MM.1S (cell line): Measurements from ENCODE around the gene SIRPG.

Experiments used
- DNase-seq: peaks from one replicate; pipeline ENCODE4 v3.0.0-alpha.2; 2015
- H2AFZ ChIP-seq: fragments of 300-600 bp; sonication (generic); 2 replicates; pipeline ENCODE4 v1.6.0; 2016; ENCODE audit warnings: antibody characterized with exemption, low read length
- H3F3A ChIP-seq: fragments of 300-600 bp; sonication (generic); 2 replicates; pipeline ENCODE4 v1.6.1; 2016; ENCODE audit warnings: mild to moderate bottlenecking, antibody characterized with exemption, low read length, moderate library complexity, mixed read lengths; ENCODE audit not compliant: insufficient read depth
- H3K27ac ChIP-seq: fragments of 300-600 bp; sonication (generic); 2 replicates; pipeline ENCODE4 v1.5.1; 2016; ENCODE audit warnings: mild to moderate bottlenecking, low read length
- H3K27me3 ChIP-seq: fragments of 300-600 bp; sonication (generic); replicated peaks from 2 replicates; pipeline ENCODE4 v1.6.0; 2016; ENCODE audit warnings: low read length; ENCODE audit not compliant: insufficient read depth
- H3K36me3 ChIP-seq: fragments of 300-600 bp; sonication (generic); replicated peaks from 2 replicates; pipeline ENCODE4 v1.6.1; 2016; ENCODE audit warnings: mild to moderate bottlenecking, low read length, mixed read lengths; ENCODE audit not compliant: insufficient read depth
- H3K4me1 ChIP-seq: fragments of 300-600 bp; sonication (generic); 2 replicates; pipeline ENCODE4 v1.6.1; 2016; ENCODE audit warnings: low read length, mixed read lengths
- H3K4me2 ChIP-seq: fragments of 300-600 bp; sonication (generic); 2 replicates; pipeline ENCODE4 v1.6.0; 2016; ENCODE audit warnings: low read depth, low read length
- H3K4me3 ChIP-seq: fragments of 300-600 bp; sonication (generic); 2 replicates; pipeline ENCODE4 v1.5.1; 2016; ENCODE audit warnings: low read length, mixed read lengths
- H3K79me2 ChIP-seq: fragments of 300-600 bp; sonication (generic); 2 replicates; pipeline ENCODE4 v1.6.1; 2016; ENCODE audit warnings: mixed run types, low read length, mixed read lengths
- H3K9ac ChIP-seq: fragments of 300-600 bp; sonication (generic); 2 replicates; pipeline ENCODE4 v1.6.1; 2016; ENCODE audit warnings: low read length, mixed read lengths
- H3K9me2 ChIP-seq: fragments of 300-600 bp; sonication (generic); replicated peaks from 2 replicates; pipeline ENCODE4 v1.6.1; 2016; ENCODE audit warnings: mild to moderate bottlenecking, low read length, mixed read lengths; ENCODE audit not compliant: insufficient read depth
- H3K9me3 ChIP-seq: fragments of 300-600 bp; sonication (generic); replicated peaks from 2 replicates; pipeline ENCODE4 v1.6.1; 2016; ENCODE audit warnings: mild to moderate bottlenecking, low read length, mixed read lengths; ENCODE audit not compliant: insufficient read depth
- H4K20me1 ChIP-seq: fragments of 300-600 bp; sonication (generic); 2 replicates; pipeline ENCODE4 v1.6.1; 2016; ENCODE audit warnings: mild to moderate bottlenecking, low read length, moderate library complexity, mixed read lengths; ENCODE audit not compliant: insufficient read depth
- EZH2 ChIP-seq: fragments of 300-600 bp; sonication (generic); optimal IDR thresholded peaks from 2 replicates; pipeline ENCODE3; 2017; ENCODE audit warnings: low read depth, mild to moderate bottlenecking, antibody characterized with exemption, low read length, mixed read lengths
- EZH2phosphoT487 ChIP-seq: fragments of 300-600 bp; sonication (generic); IDR thresholded peaks from 2 replicates; pipeline ENCODE4 v1.6.1; 2018; ENCODE audit warnings: antibody characterized with exemption, low read length
- TF ChIP-seq, protein P1 (sequence below): fragments of 300-600 bp; sonication (generic); IDR thresholded peaks from 2 replicates; pipeline ENCODE4 v1.5.1; 2016; ENCODE audit warnings: antibody characterized with exemption, low read length, mixed read lengths

Gene SIRPG

DNA sequence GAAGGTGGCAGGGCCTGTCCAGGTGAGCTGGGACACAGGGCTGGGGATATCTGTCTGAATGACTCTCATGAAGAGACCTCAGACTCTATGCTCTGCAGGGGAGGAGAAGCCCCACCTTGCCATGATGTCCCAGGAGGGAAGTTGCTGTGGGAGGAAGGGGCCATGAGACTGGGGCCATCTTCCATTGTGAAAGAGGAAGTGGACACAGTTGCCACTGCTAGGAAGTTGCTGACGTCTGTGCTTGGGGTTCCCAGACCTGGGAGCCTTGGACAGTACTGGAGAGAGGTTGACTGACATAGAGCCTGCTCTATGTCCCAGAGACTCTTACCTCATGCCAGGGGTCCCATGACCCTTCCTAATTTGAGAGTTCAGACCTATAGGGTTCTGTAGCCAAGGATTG is 62.2 kb downstream of the SIRPG start:
- Histone ChIP-seq H3K27ac (no peak overlapping the region), H4K20me1 (no peaks in the 10 kb centered on the region), H3K9me2 (no peaks in the 10 kb centered on the region), H3K4me1 (no peaks in the 10 kb centered on the region), H3K36me3 (no peaks in the 10 kb centered on the region), H3K9ac (no peak overlapping the region), H3K4me3 (no peak overlapping the region), H3K27me3 (no peaks in the 10 kb centered on the region), H3F3A (no peaks in the 10 kb centered on the region), H3K4me2 (no peak overlapping the region), H3K79me2 (no peaks in the 10 kb centered on the region), H3K9me3 (no peaks in the 10 kb centered on the region), H2AFZ (no peak overlapping the region)
- TF ChIP-seq, protein P1, sequence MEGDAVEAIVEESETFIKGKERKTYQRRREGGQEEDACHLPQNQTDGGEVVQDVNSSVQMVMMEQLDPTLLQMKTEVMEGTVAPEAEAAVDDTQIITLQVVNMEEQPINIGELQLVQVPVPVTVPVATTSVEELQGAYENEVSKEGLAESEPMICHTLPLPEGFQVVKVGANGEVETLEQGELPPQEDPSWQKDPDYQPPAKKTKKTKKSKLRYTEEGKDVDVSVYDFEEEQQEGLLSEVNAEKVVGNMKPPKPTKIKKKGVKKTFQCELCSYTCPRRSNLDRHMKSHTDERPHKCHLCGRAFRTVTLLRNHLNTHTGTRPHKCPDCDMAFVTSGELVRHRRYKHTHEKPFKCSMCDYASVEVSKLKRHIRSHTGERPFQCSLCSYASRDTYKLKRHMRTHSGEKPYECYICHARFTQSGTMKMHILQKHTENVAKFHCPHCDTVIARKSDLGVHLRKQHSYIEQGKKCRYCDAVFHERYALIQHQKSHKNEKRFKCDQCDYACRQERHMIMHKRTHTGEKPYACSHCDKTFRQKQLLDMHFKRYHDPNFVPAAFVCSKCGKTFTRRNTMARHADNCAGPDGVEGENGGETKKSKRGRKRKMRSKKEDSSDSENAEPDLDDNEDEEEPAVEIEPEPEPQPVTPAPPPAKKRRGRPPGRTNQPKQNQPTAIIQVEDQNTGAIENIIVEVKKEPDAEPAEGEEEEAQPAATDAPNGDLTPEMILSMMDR = no peak
- TF ChIP-seq EZH2 (no peak), EZH2phosphoT487 (no peak)
- DNase-seq = no peak

DNA sequence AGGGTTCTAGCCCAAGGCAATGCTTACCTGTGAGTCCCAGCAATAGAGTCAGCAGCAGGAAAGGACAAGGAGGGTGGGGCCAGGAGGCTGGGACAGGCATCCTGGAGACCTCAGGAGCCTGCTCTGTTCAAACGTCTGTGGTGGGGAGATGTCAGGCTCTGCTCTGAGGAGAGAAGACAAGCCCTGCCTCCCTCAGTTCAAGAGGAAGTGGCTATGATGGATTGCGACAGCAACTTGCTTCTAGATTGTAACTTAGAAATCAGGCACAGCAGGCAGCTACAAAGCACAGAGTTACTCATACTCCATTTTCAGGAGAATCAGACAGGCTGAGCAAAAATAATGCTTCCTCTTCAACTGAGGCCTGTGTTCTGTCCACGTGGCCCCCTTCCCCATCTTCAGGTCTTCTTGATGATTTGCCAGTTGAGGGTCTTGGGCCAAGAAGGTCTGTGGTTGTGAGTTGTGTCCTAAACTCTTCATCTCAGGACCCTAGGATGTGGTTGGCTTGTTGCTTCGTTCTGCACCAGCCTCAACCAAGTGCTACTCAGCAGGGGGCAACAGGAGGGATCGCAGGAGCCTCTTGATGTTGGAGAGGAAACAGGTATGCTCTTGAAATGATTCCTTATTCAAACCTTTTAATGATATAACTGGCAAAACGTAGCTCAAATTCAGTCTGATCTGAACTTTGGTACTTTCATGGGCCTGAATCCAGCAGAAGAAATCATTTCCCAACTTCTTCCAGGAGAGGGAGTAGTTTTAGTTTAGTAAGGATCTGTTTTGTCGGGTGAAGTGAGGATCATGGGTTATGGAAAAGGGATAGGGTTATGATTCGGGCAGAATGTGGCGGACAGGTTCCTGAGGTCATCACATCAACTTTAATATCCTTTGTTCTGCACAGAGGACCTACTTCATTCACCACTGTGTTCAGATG is 68.8 kb downstream of the SIRPG start:
- no peaks in the 10 kb centered on the region for H3K27me3 ChIP-seq
- H3K9me2 ChIP-seq = no peaks in the 10 kb centered on the region
- H3K9me3 ChIP-seq = no peaks in the 10 kb centered on the region
- TF ChIP-seq, protein P1 = peak; percentile 11; the same call in 1 of the 2 replicates
- no peak for TF ChIP-seq EZH2phosphoT487
- H3F3A ChIP-seq = no peaks in the 10 kb centered on the region
- H4K20me1 ChIP-seq = no peaks in the 10 kb centered on the region
- no peaks in the 10 kb centered on the region for H3K4me1 ChIP-seq
- no peak overlapping the region for H3K27ac ChIP-seq
- H3K4me3 ChIP-seq = no peak overlapping the region
- H3K9ac ChIP-seq = no peak overlapping the region
- no peaks in the 10 kb centered on the region for H3K79me2 ChIP-seq
- H2AFZ ChIP-seq = no peak overlapping the region
- H3K4me2 ChIP-seq = no peak overlapping the region
- DNase-seq = no peak
- H3K36me3 ChIP-seq = no peaks in the 10 kb centered on the region

DNA sequence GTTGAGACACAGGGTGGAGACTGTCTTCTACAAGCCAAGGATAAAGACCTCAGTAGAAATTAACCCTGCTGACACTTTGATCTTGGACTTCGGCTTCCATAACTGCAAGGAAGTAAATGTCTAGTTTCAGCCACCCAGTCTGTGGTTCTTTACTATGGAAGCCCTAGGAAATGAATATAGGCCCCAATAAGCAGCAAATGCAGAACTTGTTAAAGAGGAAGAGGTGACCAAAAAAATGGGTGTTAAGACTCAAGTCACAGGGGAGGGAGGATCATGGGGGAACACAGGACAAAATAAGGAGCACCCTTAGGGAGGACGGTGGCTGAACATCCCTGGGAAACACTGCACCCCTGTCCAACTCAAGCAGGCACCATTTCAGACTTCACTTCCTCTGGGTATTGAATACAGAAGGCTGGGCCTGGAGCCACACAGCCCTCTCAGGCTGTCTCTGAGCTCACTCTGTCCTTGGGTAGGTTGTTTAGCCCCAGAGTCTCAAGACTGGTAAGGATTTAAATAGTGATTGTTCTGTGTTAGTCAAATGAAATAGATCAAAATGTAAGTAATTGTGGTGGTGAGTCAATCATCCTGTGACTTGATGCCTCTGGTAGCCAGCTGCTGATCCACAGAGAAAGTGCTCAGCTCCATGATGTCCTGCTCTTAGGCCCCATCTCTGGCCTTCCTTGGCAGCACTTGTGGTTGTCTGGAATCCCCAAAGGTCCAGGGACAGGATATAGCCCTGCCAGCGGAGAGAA is 69.6 kb downstream of the SIRPG start:
- H4K20me1 ChIP-seq = no peaks in the 10 kb centered on the region
- DNase-seq = no peak
- no peaks in the 10 kb centered on the region for H3K27me3 ChIP-seq
- H3K79me2 ChIP-seq = no peaks in the 10 kb centered on the region
- no peak overlapping the region for H3K27ac ChIP-seq
- H3K4me2 ChIP-seq = no peak overlapping the region
- TF ChIP-seq, protein P1 = no peak
- TF ChIP-seq EZH2phosphoT487 (no peak), EZH2 (no peak)
- H2AFZ ChIP-seq = no peak overlapping the region
- H3K4me1 ChIP-seq = no peaks in the 10 kb centered on the region
- no peaks in the 10 kb centered on the region for H3K36me3 ChIP-seq
- H3K9me2 ChIP-seq = no peaks in the 10 kb centered on the region
- no peaks in the 10 kb centered on the region for H3K9me3 ChIP-seq
- no peak overlapping the region for H3K9ac ChIP-seq
- H3K4me3 ChIP-seq = no peak overlapping the region
- no peaks in the 10 kb centered on the region for H3F3A ChIP-seq
